ENCODE measurements around the gene TEPSIN.

DNA sequence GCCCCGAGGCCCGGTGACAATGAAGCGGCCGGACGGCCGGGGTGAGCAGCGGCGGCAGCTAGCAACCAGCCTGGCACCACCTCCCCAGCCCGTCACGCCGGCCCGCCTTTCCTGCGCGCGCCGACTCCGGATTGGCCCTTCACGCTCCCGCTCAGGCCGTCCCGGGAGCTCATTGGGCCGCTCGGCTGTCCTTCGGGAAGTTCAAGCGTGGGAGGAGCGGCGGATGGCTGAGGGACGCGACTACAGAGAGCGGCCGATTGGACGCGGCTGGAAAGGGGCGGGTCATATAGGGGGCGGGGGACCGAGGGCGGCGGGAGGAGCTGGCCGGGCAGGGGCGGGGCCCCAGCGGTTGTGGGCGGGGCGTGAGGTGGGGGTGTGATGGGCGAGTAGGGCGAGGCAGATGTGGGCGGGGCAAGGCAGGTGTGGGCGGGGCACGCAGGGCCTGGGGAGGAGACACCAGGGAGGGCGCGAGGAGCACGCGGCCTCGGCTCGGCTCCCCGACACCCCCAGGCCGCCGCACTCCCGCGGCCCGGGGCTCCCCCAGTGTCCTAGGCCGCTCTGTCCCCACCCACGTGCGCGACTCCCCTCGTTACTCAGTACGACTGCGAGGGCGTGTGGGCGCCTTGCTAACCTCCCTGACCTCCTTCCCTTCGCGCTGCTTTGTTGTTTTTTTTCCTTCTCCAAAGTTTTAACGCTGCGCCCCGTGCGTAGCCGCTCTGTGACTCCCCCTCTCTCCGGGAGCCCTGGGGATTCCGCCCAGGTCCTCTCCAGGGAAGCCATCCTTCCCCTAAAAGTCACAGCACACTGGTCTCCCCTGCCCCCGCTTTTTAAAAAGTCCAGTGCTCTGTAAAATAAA is 15.7 kb downstream of the TEPSIN start, which contains the start of gene CEP131:
- TF ChIP-seq, protein P1, sequence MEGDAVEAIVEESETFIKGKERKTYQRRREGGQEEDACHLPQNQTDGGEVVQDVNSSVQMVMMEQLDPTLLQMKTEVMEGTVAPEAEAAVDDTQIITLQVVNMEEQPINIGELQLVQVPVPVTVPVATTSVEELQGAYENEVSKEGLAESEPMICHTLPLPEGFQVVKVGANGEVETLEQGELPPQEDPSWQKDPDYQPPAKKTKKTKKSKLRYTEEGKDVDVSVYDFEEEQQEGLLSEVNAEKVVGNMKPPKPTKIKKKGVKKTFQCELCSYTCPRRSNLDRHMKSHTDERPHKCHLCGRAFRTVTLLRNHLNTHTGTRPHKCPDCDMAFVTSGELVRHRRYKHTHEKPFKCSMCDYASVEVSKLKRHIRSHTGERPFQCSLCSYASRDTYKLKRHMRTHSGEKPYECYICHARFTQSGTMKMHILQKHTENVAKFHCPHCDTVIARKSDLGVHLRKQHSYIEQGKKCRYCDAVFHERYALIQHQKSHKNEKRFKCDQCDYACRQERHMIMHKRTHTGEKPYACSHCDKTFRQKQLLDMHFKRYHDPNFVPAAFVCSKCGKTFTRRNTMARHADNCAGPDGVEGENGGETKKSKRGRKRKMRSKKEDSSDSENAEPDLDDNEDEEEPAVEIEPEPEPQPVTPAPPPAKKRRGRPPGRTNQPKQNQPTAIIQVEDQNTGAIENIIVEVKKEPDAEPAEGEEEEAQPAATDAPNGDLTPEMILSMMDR (IDR thresholded peaks at IDR 0.05; ENCODE audit: low read depth, low read length, missing input control), result no peak
- no peak for TF ChIP-seq HNF4A (conservative IDR thresholded peaks at IDR 0.05)
- TF ChIP-seq, protein P2, sequence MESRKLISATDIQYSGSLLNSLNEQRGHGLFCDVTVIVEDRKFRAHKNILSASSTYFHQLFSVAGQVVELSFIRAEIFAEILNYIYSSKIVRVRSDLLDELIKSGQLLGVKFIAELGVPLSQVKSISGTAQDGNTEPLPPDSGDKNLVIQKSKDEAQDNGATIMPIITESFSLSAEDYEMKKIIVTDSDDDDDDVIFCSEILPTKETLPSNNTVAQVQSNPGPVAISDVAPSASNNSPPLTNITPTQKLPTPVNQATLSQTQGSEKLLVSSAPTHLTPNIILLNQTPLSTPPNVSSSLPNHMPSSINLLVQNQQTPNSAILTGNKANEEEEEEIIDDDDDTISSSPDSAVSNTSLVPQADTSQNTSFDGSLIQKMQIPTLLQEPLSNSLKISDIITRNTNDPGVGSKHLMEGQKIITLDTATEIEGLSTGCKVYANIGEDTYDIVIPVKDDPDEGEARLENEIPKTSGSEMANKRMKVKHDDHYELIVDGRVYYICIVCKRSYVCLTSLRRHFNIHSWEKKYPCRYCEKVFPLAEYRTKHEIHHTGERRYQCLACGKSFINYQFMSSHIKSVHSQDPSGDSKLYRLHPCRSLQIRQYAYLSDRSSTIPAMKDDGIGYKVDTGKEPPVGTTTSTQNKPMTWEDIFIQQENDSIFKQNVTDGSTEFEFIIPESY (IDR thresholded peaks at IDR 0.05), result no peak
- TF ChIP-seq TAF1 (conservative IDR thresholded peaks at IDR 0.05), result no peak
- TF ChIP-seq, protein P3, sequence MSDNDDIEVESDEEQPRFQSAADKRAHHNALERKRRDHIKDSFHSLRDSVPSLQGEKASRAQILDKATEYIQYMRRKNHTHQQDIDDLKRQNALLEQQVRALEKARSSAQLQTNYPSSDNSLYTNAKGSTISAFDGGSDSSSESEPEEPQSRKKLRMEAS (IDR thresholded peaks at IDR 0.05), result no peak
- peak; percentile 94 for TF ChIP-seq SP1 (IDR thresholded peaks at IDR 0.05)
- TF ChIP-seq GABPA (IDR thresholded peaks at IDR 0.05 in 1 of 2, conservative IDR thresholded peaks at IDR 0.05 in 1 of 2), result peak in 1 of 2 donors; percentile 54
- TF ChIP-seq EGR1 (IDR thresholded peaks at IDR 0.05; ENCODE audit: low read depth in 2 of 2), result peak; percentile 88 to 93
